Neural progenitor cell (in vitro differentiated cells): ENCODE data around the gene PRKAG3. TPM values are rescaled to one million over a fixed set of nuclear protein-coding genes. Genes with fewer than 3 reads are reported as not detected.

Source experiments
- DNase-seq: peaks from one replicate; pipeline ENCODE4 v3.0.0-alpha.2; 2016; ENCODE audit warnings: low spot score
- H2AFZ ChIP-seq: fragments of 200-600 bp; sonication (generic); replicated peaks from 2 replicates; pipeline ENCODE4 v1.6.1; 2016; ENCODE audit warnings: antibody characterized with exemption
- H3F3A ChIP-seq: fragments of 200-600 bp; sonication (generic); 2 replicates; pipeline ENCODE4 v1.6.1; 2016; ENCODE audit warnings: antibody characterized with exemption, low read depth
- H3K27ac ChIP-seq: fragments of 200-600 bp; sonication (generic); 2 replicates; pipeline ENCODE4 v1.5.1; 2016; ENCODE audit warnings: mild to moderate bottlenecking
- H3K27me3 ChIP-seq: fragments of 200-600 bp; sonication (generic); 2 replicates; pipeline ENCODE4 v1.6.1; 2016; ENCODE audit warnings: mild to moderate bottlenecking, moderate library complexity
- H3K36me3 ChIP-seq: fragments of 200-600 bp; sonication (generic); 2 replicates; pipeline ENCODE4 v1.5.1; 2016
- H3K4me1 ChIP-seq: fragments of 200-600 bp; sonication (generic); 2 replicates; pipeline ENCODE4 v1.6.1; 2016; ENCODE audit warnings: mixed run types
- H3K4me2 ChIP-seq: fragments of 200-600 bp; sonication (generic); 2 replicates; pipeline ENCODE4 v1.6.1; 2016
- H3K4me3 ChIP-seq: fragments of 200-600 bp; sonication (generic); 2 replicates; pipeline ENCODE4 v1.5.1; 2016
- H3K79me2 ChIP-seq: fragments of 200-600 bp; sonication (generic); 2 replicates; pipeline ENCODE4 v1.6.1; 2016; ENCODE audit warnings: low read depth
- H3K9ac ChIP-seq: fragments of 200-600 bp; sonication (generic); 2 replicates; pipeline ENCODE4 v1.6.1; 2016
- H3K9me3 ChIP-seq: fragments of 200-600 bp; sonication (generic); 2 replicates; pipeline ENCODE4 v1.5.1; 2016; ENCODE audit warnings: low read depth
- H4K20me1 ChIP-seq: fragments of 200-600 bp; sonication (generic); 2 replicates; pipeline ENCODE4 v1.6.1; 2016; ENCODE audit warnings: low read depth
- H3K27ac Mint-ChIP-seq: 3 replicates; pipeline ENCODE4 v1.8.0; 2021; ENCODE audit warnings: mixed read lengths
- H3K27me3 Mint-ChIP-seq: 2 replicates; pipeline ENCODE4 v1.8.0; 2022; ENCODE audit warnings: low read depth, mild to moderate bottlenecking, inconsistent platforms, moderate library complexity, mixed read lengths; ENCODE audit not compliant: insufficient read depth
- H3K36me3 Mint-ChIP-seq: 3 replicates; pipeline ENCODE4 v1.8.0; 2021; ENCODE audit warnings: mixed read lengths
- H3K4me1 Mint-ChIP-seq: 3 replicates; pipeline ENCODE4 v1.8.0; 2021; ENCODE audit warnings: mixed read lengths
- H3K4me3 Mint-ChIP-seq: 3 replicates; pipeline ENCODE4 v1.8.0; 2021; ENCODE audit warnings: mild to moderate bottlenecking, moderate library complexity, mixed read lengths
- H3K9me3 Mint-ChIP-seq: 3 replicates; pipeline ENCODE4 v1.8.0; 2020; ENCODE audit warnings: mixed read lengths
- CTCF ChIP-seq: fragments of 200-600 bp; sonication (generic); IDR thresholded peaks from 2 replicates; pipeline ENCODE4 v1.5.1; 2017; ENCODE audit warnings: antibody characterized with exemption, mild to moderate bottlenecking
- EZH2 ChIP-seq: fragments of 200-600 bp; sonication (generic); IDR thresholded peaks from 2 replicates; pipeline ENCODE4 v1.6.1; 2017; ENCODE audit warnings: antibody characterized with exemption, mild to moderate bottlenecking, moderate library complexity
- EZH2phosphoT487 ChIP-seq: fragments of 200-600 bp; sonication (generic); IDR thresholded peaks from 2 replicates; pipeline ENCODE4 v1.6.1; 2017; ENCODE audit warnings: antibody characterized with exemption
- total RNA-seq: library from RNA; depleted of rRNA; stranded (reverse); fragments of >200 nt; gene quantifications from 2 replicates; pipeline ENCODE4 v1.2.3, GENCODE V29; 2015; ENCODE audit warnings: low replicate concordance

PRKAG3 gene
- total RNA-seq, 1 donor from 2014 or later: not detected

GRCh38 chr2:218839888-218840287 is 8.3 kb upstream of the PRKAG3 start:
- no peaks in the 10 kb centered on the region for H3K4me1 Mint-ChIP-seq
- H3K27me3 ChIP-seq: peaks cover 23% of the 10 kb centered on the region
- H3K9me3 Mint-ChIP-seq: peaks cover 9% of the 10 kb centered on the region
- no peaks in the 10 kb centered on the region for H3K9me3 ChIP-seq
- H3K27me3 Mint-ChIP-seq: peaks cover 9% of the 10 kb centered on the region
- no peak for DNase-seq
- no peak for TF ChIP-seq EZH2
- no peak for TF ChIP-seq EZH2phosphoT487
- TF ChIP-seq CTCF: no peak
- no peak overlapping the region for H3K4me2 ChIP-seq
- H3K36me3 Mint-ChIP-seq: no peaks in the 10 kb centered on the region
- no peak overlapping the region for H3K4me3 ChIP-seq
- H3K4me1 ChIP-seq: no peaks in the 10 kb centered on the region
- H3K79me2 ChIP-seq: no peaks in the 10 kb centered on the region
- H2AFZ ChIP-seq: no peak overlapping the region
- no peak overlapping the region for H3K4me3 Mint-ChIP-seq
- no peak overlapping the region for H3K9ac ChIP-seq
- no peaks in the 10 kb centered on the region for H4K20me1 ChIP-seq
- H3K36me3 ChIP-seq: no peaks in the 10 kb centered on the region
- no peaks in the 10 kb centered on the region for H3F3A ChIP-seq
- no peak overlapping the region for H3K27ac ChIP-seq
- no peak overlapping the region for H3K27ac Mint-ChIP-seq

- Histone ChIP-seq H4K20me1 (no peaks in the 10 kb centered on the region), H3K36me3 (no peaks in the 10 kb centered on the region), H3K27me3 (peaks cover 27% of the 10 kb centered on the region), H3K4me2 (no peak overlapping the region), H3K27ac (no peak overlapping the region), H3K79me2 (no peaks in the 10 kb centered on the region), H2AFZ (no peak overlapping the region), H3K9ac (no peak overlapping the region), H3K9me3 (no peaks in the 10 kb centered on the region), H3F3A (no peaks in the 10 kb centered on the region), H3K4me1 (no peaks in the 10 kb centered on the region), H3K4me3 (no peak overlapping the region)
- H3K27me3 Mint-ChIP-seq: peaks cover 9% of the 10 kb centered on the region
- H3K9me3 Mint-ChIP-seq: peaks cover 6% of the 10 kb centered on the region
- no peak for DNase-seq
- no peaks in the 10 kb centered on the region for H3K36me3 Mint-ChIP-seq
- H3K4me1 Mint-ChIP-seq: no peaks in the 10 kb centered on the region
- TF ChIP-seq CTCF: no peak
- no peak for TF ChIP-seq EZH2phosphoT487
- no peak for TF ChIP-seq EZH2
- H3K27ac Mint-ChIP-seq: no peak overlapping the region
- no peak overlapping the region for H3K4me3 Mint-ChIP-seq
Measured at GRCh38 chr2:218839430-218839829, 7.8 kb upstream of the PRKAG3 start.

- Mint-ChIP-seq H3K4me1 (no peaks in the 10 kb centered on the region), H3K9me3 (peaks cover 3% of the 10 kb centered on the region), H3K27me3 (peaks cover 8% of the 10 kb centered on the region), H3K27ac (no peak overlapping the region), H3K36me3 (no peaks in the 10 kb centered on the region), H3K4me3 (no peak overlapping the region)
- Histone ChIP-seq H3K27ac (no peak overlapping the region), H3K4me3 (no peak overlapping the region), H3K4me1 (no peaks in the 10 kb centered on the region), H4K20me1 (no peaks in the 10 kb centered on the region), H3K4me2 (no peak overlapping the region), H3F3A (no peaks in the 10 kb centered on the region), H3K27me3 (peaks cover 33% of the 10 kb centered on the region), H3K9ac (no peak overlapping the region), H2AFZ (no peak overlapping the region), H3K79me2 (no peaks in the 10 kb centered on the region), H3K9me3 (no peaks in the 10 kb centered on the region), H3K36me3 (no peaks in the 10 kb centered on the region)
- TF ChIP-seq EZH2: no peak
- no peak for TF ChIP-seq EZH2phosphoT487
- TF ChIP-seq CTCF: no peak
- no peak for DNase-seq
Measured at GRCh38 chr2:218837495-218837894, 5.9 kb upstream of the PRKAG3 start.

- Mint-ChIP-seq H3K9me3 (peaks cover 3% of the 10 kb centered on the region), H3K4me3 (no peak overlapping the region), H3K4me1 (no peaks in the 10 kb centered on the region), H3K27ac (no peak overlapping the region), H3K27me3 (peaks cover 17% of the 10 kb centered on the region), H3K36me3 (no peaks in the 10 kb centered on the region)
- H3F3A ChIP-seq: no peaks in the 10 kb centered on the region
- no peak for DNase-seq
- no peaks in the 10 kb centered on the region for H4K20me1 ChIP-seq
- no peak overlapping the region for H2AFZ ChIP-seq
- H3K27ac ChIP-seq: no peak overlapping the region
- TF ChIP-seq EZH2phosphoT487: no peak
- no peak for TF ChIP-seq CTCF
- TF ChIP-seq EZH2: no peak
- no peak overlapping the region for H3K4me2 ChIP-seq
- H3K4me1 ChIP-seq: no peaks in the 10 kb centered on the region
- H3K36me3 ChIP-seq: no peaks in the 10 kb centered on the region
- no peaks in the 10 kb centered on the region for H3K79me2 ChIP-seq
- no peak overlapping the region for H3K9ac ChIP-seq
- H3K27me3 ChIP-seq: peaks cover 33% of the 10 kb centered on the region
- H3K9me3 ChIP-seq: no peaks in the 10 kb centered on the region
- no peak overlapping the region for H3K4me3 ChIP-seq
Measured at GRCh38 chr2:218834685-218835084, 3.1 kb upstream of the PRKAG3 start.
